Fibroblast of lung (primary cell): ENCODE results near the gene MMP15. TPM values are rescaled to one million over a fixed set of nuclear protein-coding genes. Genes with fewer than 3 reads are reported as not detected.

Experiments
- DNase-seq, 2 donors: peaks; one replicate each; pipeline versions ENCODE4 v3.0.0 to v3.0.0-alpha.2; 2010; ENCODE audit warnings: low read depth in 2 of 2
- H2AFZ ChIP-seq: 2 replicates; pipeline ENCODE4 v1.5.1; 2012; ENCODE audit warnings: low read length, control low read depth, inconsistent platforms
- H3K27ac ChIP-seq: 2 replicates; pipeline ENCODE4 v1.5.1; 2011; ENCODE audit warnings: low read length, control low read depth; ENCODE audit not compliant: insufficient read depth
- H3K27me3 ChIP-seq: 2 replicates; pipeline ENCODE4 v1.5.1; 2011; ENCODE audit warnings: mild to moderate bottlenecking, low read length; ENCODE audit not compliant: control insufficient read depth, insufficient read depth
- H3K36me3 ChIP-seq: 2 replicates; pipeline ENCODE4 v1.5.1; 2011; ENCODE audit warnings: low read length; ENCODE audit not compliant: control insufficient read depth, insufficient read depth
- H3K4me1 ChIP-seq: 2 replicates; pipeline ENCODE4 v1.5.1; 2011; ENCODE audit warnings: low read length; ENCODE audit not compliant: control insufficient read depth, insufficient read depth; ENCODE audit errors: extremely low read depth
- H3K4me2 ChIP-seq: 2 replicates; pipeline ENCODE4 v1.5.1; 2011; ENCODE audit warnings: low read length, control low read depth; ENCODE audit not compliant: insufficient read depth; ENCODE audit errors: extremely low read depth
- H3K4me3 ChIP-seq, 4 experiments: fragments of 200-600 bp in 1 of 4; sonication (generic) in 1 of 4; replicated peaks in 1 of 4; 2 replicates each; pipeline ENCODE4 v1.5.1; 2011 to 2016; ENCODE audit warnings: low read length in 4 of 4, low read depth in 3 of 4, mild to moderate bottlenecking in 3 of 4, control low read depth in 2 of 4, inconsistent platforms in 1 of 4, mixed read lengths in 1 of 4; ENCODE audit not compliant: insufficient read depth in 1 of 4; ENCODE audit errors: control extremely low read depth in 1 of 4
- H3K79me2 ChIP-seq: 2 replicates; pipeline ENCODE4 v1.5.1; 2012; ENCODE audit warnings: mild to moderate bottlenecking, low read length, inconsistent platforms; ENCODE audit not compliant: control insufficient read depth, insufficient read depth
- H3K9ac ChIP-seq: 2 replicates; pipeline ENCODE4 v1.5.1; 2011; ENCODE audit warnings: mild to moderate bottlenecking, low read length, control low read depth; ENCODE audit not compliant: insufficient read depth
- H3K9me3 ChIP-seq: 2 replicates; pipeline ENCODE4 v1.5.1; 2012; ENCODE audit warnings: low read depth, low read length; ENCODE audit not compliant: control insufficient read depth, insufficient read depth
- H4K20me1 ChIP-seq: 2 replicates; pipeline ENCODE4 v1.5.1; 2011; ENCODE audit warnings: low read length; ENCODE audit not compliant: control insufficient read depth, insufficient read depth; ENCODE audit errors: extremely low read depth
- EZH2 ChIP-seq: IDR thresholded peaks from 2 replicates; pipeline ENCODE4 v1.5.1; 2012; ENCODE audit warnings: low read length, control low read depth, mild to moderate bottlenecking; ENCODE audit errors: missing control alignments
- polyA plus RNA-seq, 2 donors: library from polyadenylated mRNA; depleted of rRNA in 1 of 2; stranded (reverse) in 1 of 2; unstranded in 1 of 2; fragments of >200 nt; gene quantifications; 2 replicates each; pipeline ENCODE4 v1.2.1, GENCODE V29; 2011 to 2012; ENCODE audit warnings: missing spikeins in 1 of 2
- total RNA-seq: library from RNA; depleted of rRNA; stranded (reverse); fragments of >200 nt; gene quantifications from 2 replicates; pipeline ENCODE4 v1.2.1, GENCODE V29; 2014
- TF ChIP-seq, protein P1 (sequence below), 2 donors: IDR thresholded peaks in 1 of 2; conservative IDR thresholded peaks in 1 of 2; 1 replicate in 1 of 2; 2 replicates in 1 of 2; pipeline ENCODE4 v1.5.1; 2011 to 2012; ENCODE audit warnings: low read length in 2 of 2, control low read depth in 1 of 2, inconsistent platforms in 1 of 2, low read depth in 1 of 2, mild to moderate bottlenecking in 1 of 2

MMP15 gene
- total and polyA plus RNA-seq, 2 donors (not counting 1 experiment from before 2014, with no cell fraction given) = 0.74 to 6.4 TPM

DNA sequence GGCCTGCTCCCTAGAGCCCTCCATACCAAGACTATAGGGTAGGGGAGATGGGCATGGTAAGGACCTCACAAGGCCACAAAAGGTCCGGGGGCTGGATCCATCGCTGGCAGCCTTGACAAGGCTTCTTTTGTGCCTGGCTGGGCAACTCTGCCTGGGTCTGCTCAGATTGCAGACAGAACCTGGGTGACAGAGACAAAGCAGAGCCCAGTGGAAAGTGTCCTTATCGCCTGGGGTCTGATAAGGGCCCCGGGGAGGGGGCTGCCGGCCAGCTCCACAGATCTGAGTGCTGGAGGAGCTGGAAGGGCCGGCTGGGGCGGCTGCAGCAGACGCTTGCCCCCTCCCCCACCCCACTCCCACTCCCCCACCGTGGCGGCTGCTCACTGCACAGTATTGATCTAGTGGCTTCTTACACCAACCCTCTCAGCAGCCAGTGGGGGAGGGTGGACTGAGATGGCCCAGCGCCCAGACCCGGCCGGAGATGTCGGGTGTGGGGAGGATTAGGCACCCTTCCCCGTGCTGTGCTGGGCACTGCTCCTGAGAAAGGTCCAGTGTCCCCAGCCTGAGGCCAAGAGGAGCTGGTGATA lies 7.2 kb downstream of the MMP15 start:
- no peaks in the 10 kb centered on the region for H3K36me3 ChIP-seq
- TF ChIP-seq EZH2 = no peak
- TF ChIP-seq, protein P1, sequence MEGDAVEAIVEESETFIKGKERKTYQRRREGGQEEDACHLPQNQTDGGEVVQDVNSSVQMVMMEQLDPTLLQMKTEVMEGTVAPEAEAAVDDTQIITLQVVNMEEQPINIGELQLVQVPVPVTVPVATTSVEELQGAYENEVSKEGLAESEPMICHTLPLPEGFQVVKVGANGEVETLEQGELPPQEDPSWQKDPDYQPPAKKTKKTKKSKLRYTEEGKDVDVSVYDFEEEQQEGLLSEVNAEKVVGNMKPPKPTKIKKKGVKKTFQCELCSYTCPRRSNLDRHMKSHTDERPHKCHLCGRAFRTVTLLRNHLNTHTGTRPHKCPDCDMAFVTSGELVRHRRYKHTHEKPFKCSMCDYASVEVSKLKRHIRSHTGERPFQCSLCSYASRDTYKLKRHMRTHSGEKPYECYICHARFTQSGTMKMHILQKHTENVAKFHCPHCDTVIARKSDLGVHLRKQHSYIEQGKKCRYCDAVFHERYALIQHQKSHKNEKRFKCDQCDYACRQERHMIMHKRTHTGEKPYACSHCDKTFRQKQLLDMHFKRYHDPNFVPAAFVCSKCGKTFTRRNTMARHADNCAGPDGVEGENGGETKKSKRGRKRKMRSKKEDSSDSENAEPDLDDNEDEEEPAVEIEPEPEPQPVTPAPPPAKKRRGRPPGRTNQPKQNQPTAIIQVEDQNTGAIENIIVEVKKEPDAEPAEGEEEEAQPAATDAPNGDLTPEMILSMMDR (conservative IDR thresholded peaks at IDR 0.05 in 1 of 2, IDR thresholded peaks at IDR 0.05 in 1 of 2; ENCODE audit: low read depth in 1 of 2, low read length in 2 of 2) = no peak
- H3K27ac ChIP-seq = no peak overlapping the region

DNA sequence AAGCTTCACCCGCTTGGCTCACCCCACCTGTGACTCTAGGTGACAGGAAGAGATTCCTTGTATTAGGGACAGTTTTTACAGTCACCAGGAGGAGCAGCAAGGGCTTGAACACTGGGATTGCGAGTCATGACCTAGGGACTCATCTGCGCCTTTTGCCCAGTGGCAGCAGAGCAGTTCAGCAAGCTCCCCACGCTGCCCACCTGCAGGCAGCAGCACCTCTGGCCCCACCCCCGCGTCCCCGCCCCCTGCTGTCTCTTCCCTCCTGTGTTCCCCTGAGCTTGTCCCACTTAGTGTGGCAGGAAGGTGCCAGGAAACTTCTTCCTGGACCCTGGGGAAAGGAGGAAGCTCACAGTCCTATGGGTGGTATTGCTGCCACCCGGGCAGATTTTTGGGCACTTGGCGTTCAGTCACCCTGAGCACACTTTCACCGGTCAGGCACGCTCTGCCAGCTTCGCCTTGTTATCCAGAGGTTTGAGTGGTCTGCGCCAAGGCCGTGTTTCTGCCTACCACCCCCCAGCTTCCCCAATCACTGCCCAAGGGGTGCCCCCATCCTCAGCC lies 8.7 kb downstream of the MMP15 start:
- no peak for DNase-seq
- H3K4me1 ChIP-seq = no peaks in the 10 kb centered on the region

More for the DNA sequence above, 7.2 kb downstream of the MMP15 start:
- Histone ChIP-seq H3K4me2 (no peak overlapping the region), H3K79me2 (no peaks in the 10 kb centered on the region), H2AFZ (no peak overlapping the region), H3K4me1 (no peaks in the 10 kb centered on the region), H4K20me1 (no peaks in the 10 kb centered on the region), H3K9ac (no peak overlapping the region), H3K4me3 (no peak overlapping the region), H3K9me3 (no peaks in the 10 kb centered on the region), H3K27me3 (peaks cover 6% of the 10 kb centered on the region)
- no peak for DNase-seq

GRCh38 chr16:58034774-58035173 lies 9.2 kb downstream of the MMP15 start:
- TF ChIP-seq EZH2 = no peak
- TF ChIP-seq, protein P1 (conservative IDR thresholded peaks at IDR 0.05 in 1 of 2, IDR thresholded peaks at IDR 0.05 in 1 of 2; ENCODE audit: low read depth in 1 of 2, low read length in 2 of 2) = no peak
- Histone ChIP-seq H3K79me2 (no peaks in the 10 kb centered on the region), H3K4me3 (no peak overlapping the region), H3K27ac (no peak overlapping the region), H3K9me3 (no peaks in the 10 kb centered on the region), H3K9ac (no peak overlapping the region), H3K4me1 (no peaks in the 10 kb centered on the region), H3K36me3 (no peaks in the 10 kb centered on the region), H3K27me3 (peaks cover 6% of the 10 kb centered on the region), H2AFZ (no peak overlapping the region), H3K4me2 (no peak overlapping the region), H4K20me1 (no peaks in the 10 kb centered on the region)
- DNase-seq = no peak

More for the DNA sequence above, 8.7 kb downstream of the MMP15 start:
- no peak overlapping the region for H2AFZ ChIP-seq
- H3K27ac ChIP-seq = no peak overlapping the region
- no peak overlapping the region for H3K9ac ChIP-seq
- no peak overlapping the region for H3K4me3 ChIP-seq
- H4K20me1 ChIP-seq = no peaks in the 10 kb centered on the region
- H3K79me2 ChIP-seq = no peaks in the 10 kb centered on the region
- TF ChIP-seq, protein P1 (conservative IDR thresholded peaks at IDR 0.05 in 1 of 2, IDR thresholded peaks at IDR 0.05 in 1 of 2; ENCODE audit: low read depth in 1 of 2, low read length in 2 of 2) = no peak
- no peak for TF ChIP-seq EZH2
- no peaks in the 10 kb centered on the region for H3K9me3 ChIP-seq
- no peak overlapping the region for H3K4me2 ChIP-seq
- no peaks in the 10 kb centered on the region for H3K36me3 ChIP-seq
- peaks cover 6% of the 10 kb centered on the region for H3K27me3 ChIP-seq
